PC-9 (cell line): ENCODE results near the gene NPTXR.

Experiments used
- CTCF ChIP-seq: fragments of 200-600 bp; sonication (generic); conservative IDR thresholded peaks from 2 replicates; pipeline ENCODE4 v1.6.1; 2017; ENCODE audit warnings: mixed run types, antibody characterized with exemption, mild to moderate bottlenecking, moderate library complexity
- EZH2 ChIP-seq: fragments of 200-600 bp; sonication (generic); IDR thresholded peaks from 2 replicates; pipeline ENCODE4 v1.8.0; 2017; ENCODE audit warnings: antibody characterized with exemption, low read depth

GRCh38 chr22:38777087-38777671 lies 66.6 kb downstream of the NPTXR start:
- no peak for TF ChIP-seq CTCF
- TF ChIP-seq EZH2 = no peak
